GM19328 (cell line): ENCODE measurements around the gene VEGFC.

Source experiments
- ATAC-seq: cut with Tn5 transposase; IDR thresholded peaks from one replicate; pipeline ENCODE4 v1.9.1; 2021; ENCODE audit warnings: mild to moderate bottlenecking, moderate library complexity; ENCODE audit not compliant: unreplicated experiment

The VEGFC gene

DNA sequence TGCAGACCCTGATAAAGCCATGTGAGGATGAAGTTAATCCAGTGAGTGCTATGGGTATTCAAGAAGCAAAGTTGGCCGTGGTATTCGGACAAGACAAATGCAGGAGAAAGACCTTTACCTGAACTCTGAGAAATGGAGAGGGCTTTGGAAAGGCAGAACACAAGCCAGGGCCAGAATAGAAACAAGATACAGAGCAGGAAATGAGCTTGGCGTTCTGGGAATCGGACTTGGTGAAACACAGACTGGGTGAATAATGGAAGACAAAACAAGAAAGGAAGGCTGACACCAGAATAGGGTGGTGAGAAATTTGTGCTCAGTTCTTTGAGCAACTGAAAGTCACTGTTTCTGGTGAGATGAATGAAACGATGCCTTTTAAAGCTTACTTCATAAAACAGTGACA lies 83.3 kb downstream of the VEGFC start:
- ATAC-seq, result no peak

DNA sequence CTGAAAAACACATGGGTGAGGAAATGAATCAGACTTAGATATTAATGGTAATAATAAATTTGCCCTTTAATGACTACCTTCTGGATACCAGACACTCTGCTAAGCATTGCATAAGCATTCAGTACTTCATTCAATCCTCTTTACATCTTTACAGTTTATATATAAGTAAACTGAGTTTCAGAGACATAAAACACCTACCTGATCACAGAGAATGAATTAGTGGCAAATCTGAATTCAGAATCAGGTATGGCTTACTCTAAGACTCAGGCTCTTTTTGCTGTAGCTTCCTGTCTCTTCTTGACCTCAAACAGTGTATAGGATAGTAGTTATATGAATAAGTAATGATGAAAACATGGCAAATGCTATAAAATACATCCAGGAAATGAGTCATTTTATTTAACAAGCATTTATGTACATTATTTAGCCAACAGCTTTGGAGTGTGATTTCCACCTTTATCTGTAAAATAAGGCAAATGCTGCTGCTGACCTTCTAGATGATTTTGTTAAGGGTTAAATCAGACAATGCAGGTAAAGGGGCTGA lies 83.9 kb downstream of the VEGFC start:
- ATAC-seq, result no peak

DNA sequence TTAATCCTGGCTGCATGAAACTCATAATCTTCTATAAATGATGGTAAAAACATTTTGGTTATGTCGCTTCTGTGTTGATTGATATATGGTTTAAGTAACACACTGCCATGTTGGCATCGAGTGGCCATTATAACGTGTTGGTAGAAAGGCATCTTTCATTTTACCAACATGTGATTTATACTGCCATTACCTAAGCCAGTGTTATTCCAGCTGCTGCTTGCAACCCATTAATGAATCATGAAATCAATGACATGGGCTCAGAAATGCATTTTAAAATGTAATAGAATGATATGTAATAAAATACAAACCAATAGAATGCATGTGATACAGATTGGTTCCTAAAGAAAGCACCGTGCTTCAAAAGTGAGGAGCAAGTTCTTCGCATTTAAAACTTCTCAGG lies 102.0 kb downstream of the VEGFC start:
- ATAC-seq, result no peak

DNA sequence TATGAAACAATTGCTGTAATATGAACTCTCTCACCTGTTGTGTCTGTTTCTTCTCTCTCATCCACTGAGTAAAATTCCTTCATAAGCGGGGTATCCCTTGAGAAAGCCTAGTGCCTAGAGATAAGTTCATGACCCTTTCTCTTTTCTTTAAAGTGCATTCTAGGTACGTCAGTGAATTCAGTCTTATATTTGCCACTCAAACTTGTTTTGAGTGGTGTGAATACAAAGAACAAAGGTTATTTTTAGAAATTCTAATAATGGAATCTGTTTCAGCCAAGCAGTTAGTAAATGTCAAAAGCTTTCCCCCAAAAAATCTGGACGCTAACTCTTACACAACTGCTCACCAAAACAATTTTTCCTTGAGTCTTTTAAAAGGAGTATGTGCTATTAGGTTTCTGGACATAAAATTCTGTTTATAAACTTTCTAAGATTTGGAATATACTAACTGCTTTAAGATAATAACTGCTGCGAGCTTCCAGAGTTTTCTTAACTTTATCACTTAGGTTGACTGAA lies 112.0 kb downstream of the VEGFC start:
- ATAC-seq, result no peak

DNA sequence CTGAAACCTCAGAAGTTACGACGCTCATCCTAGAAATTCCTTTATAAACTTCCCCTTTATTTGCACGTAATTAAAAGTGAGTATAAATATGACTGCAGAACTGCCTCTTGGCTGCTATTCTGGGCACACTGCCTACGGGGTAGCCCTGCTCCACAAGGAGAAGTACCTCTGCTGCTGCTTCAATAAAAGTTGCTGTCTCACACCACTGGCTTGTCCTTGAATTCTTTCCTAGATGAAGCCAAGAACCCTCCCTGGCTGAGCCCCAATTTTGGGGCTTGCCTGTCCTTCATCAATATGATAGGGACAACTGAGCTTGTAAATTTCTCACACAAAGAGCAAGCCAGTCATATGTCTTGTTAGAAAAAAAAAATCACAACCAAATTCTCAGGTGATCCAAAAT lies 115.8 kb downstream of the VEGFC start:
- ATAC-seq, result no peak

DNA sequence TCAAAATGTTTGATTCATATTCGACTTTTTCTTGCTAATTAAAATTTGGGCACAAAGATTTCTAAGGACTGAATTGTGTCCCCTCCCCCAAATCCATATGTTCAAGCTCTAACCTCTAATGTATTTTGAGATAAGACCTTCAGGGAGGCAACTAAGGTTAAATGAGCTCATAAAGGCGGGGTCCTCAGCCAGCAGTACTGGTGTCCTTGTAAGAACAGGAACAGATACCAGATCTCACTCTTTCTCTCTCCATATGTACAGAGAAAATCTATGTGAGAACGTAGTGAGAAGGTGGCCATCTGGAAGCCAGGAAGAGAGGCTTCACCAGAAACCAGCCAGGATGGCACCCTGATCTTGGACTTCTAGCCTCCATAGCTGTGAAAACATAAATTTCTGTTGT lies 116.9 kb downstream of the VEGFC start:
- no peak for ATAC-seq

DNA sequence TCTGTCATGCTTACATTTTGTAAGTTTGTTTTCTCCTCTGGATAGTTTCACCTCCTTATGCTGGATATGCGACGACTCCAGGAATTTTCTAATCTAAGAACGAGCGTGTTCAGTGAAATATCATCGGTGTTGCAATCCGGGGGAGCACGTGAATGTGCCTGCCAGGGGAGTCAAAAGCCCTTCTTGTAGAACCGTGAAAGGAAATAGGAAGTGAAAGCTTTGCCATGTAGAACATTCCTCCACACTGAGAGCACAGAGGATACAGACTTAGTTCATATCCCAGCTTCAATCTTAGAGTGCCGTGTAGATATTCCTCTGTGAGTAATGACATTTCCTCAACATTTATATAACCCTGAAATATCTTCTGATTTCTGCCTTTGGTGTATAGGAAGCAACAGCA lies 121.2 kb downstream of the VEGFC start:
- no peak for ATAC-seq

DNA sequence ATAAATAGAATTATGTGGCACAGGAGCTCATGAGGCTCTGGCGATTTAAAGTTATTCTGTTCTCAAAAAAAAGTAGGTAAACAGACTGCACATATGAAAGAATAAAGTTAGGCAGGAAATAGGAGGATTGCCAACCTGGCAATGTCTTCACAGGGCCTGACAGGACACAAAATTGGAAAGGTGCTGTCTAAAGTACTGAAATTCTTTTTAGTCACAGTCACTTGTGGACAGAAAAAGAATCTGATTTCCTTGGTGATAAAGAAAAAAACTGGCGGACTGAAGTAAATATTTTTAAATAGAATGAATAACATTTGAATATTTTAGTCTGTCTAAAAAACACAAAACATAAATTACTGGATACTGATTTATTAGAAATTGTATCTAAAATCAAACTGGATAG lies 124.4 kb downstream of the VEGFC start:
- no peak for ATAC-seq

DNA sequence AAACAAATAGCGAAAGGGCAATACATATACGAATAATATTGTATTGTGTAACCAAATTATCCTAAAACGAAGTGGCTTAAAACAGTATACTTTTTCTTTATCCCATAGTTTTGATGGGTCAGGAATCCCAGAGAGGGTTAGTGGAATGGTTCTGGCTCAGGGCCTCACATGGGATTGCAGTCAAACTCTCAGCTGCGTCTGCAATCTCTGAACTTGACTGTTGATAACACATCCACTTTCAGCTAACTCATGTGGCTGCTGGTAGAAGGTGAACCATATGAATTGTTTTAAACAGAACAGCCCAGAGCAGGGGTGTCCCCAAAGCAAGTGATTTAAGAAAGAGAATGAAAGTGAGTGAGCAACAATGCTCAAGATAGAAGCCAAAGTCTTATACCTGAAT lies 127.8 kb downstream of the VEGFC start:
- ATAC-seq, result no peak

DNA sequence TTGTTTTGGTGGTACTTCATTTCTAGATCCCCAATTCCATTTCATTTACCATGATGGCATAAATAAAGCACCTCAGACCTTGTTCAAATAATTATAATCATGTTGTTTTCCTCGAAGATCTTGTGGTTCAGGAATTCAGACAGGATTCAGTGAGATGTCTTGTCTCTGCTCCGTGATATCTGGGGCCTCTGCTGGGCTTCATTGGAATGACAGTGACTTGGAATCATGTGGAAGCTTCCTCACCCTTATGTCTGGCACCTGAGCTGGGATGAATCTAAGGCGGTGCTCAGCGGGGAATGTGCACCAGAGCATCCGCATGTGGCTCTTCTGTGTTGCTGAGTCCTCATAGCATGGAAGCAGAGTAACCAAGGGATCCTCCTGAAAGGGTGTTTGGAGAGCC lies 132.2 kb downstream of the VEGFC start:
- ATAC-seq, result no peak

DNA sequence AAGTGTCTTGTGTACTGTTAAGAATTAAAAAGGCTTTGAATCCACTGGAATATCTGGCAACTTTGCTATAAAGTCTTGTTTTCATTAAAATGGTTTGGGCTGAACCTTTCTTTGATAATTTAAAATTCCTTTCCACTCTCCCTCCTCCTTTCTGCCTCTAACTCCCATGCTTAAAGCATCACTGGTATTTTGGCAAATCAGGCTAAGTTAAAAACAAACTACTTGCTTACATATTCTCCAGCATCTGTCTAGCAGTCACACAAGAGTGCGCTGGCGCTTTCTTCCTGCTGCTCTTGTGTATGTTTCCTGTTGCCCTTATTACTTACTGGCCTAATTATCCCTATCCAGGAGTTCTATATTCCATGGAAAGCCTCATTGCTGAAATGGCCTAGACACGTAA lies 136.6 kb downstream of the VEGFC start:
- ATAC-seq, result no peak

DNA sequence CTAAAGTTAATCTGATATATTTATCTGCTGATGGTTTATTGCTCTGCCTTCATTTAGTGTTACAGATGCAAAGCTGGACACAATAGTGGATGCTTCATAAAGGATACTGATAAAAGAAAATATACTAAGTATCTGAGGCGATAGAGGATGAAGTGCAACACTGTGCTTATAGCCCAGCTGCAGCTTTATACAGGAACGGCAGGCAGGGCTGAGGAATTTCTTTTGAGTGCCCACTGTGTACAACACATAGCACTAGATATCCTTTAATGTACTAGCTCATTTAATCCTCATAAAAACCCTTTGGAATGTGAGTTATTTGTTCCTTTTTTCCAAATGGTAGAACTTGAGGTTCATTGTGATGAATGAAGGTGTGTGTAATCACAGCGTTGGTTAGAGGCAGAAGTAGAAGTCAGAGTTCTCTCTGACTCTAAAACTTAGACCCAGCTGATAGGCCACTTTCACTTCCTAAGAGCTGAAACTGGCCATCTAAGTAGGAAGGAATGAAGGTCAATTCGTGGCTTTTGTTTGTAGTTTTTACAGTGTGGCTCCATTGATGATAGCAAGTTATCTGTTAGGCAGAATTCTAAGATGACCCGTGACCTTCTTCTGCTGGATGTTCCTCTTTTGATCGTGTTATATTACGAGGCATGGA lies 138.0 kb downstream of the VEGFC start:
- ATAC-seq, result no peak

DNA sequence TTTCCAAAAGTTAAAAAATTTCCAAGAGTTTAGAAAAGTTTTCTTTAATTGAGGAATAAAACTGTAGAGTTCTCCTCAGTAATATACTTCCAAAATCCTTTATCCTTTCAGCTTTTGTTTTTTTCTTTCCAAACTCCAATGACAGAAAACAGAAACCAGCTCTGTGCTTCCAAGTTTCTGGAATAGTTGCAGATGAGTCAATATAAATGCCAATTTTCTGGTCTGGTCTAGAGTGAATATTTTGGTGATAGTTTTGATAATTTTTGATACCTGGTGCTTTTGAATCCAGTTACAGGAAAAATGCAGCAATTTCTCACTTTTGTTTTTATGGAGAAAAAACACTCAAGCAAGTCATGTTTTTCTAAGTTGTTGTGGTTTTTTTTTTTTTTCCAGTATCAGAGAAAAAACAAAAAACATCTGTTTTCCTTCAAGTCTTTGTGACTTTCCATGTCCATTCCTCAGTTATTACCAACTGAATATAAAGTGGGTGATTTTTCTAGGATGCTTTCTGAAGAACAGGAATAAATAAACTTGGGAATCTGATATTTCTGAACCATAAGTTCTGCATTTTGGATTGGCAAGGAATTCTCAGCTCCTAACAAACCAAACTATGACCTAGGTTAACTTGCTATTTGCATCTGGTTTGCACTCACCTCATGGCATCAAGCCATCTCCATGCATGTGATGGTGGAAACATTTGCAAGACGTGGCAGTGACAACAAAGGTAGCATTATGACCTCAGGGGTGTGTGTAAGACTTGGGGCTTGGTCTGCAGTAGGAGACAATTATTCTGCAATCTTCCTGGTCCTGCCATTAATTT lies 139.1 kb downstream of the VEGFC start:
- no peak for ATAC-seq

DNA sequence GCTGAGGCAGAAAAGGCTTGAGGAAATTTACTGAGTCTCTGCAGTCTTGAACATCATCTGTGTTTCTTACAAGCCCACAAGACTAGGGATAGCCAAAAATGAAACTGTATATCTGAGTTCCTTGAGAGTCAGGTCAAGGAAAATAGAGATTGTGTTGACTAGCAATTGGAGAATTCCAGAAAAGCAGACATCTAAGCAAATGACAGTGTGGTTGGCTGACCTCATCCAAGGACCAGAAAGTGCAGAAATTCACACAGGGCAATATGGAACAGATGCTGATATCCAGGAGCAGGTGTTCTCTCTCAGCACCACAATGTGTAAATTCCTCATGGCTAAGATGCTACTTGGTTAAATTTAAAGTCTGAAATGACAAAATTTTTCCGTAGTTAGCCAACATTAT lies 146.4 kb downstream of the VEGFC start:
- ATAC-seq, result no peak

DNA sequence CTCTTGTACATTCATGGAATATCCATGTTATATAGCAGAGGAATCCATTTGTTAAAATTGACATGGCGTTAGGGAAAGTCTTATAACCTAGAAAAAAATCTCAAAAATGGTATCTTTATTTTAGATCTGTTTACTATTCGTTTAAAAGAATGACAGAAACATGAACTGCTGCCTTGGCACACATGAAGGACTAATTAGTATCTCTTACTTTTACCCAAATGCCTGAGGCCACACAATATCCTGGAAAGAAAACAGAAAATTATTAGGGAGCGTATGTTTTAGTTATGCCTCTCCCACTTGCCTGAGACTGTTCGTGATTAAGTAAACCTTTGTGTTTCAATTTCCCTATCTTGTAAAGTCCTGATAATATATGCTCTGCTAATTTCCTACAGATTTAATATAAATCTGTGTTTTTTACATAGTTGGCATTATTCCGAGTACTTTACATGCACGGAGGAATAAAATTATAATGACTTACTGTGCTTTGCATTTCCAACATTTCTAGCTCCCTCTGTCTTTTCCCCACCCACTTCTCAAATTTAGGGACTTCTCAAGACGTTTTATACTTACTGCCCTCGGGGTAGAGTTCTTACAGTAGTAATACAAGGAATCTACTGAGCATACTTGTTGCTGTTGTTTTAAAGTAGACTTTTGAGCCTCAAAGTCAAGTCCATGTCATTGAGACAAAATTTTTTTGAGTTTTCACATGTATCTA lies 147.3 kb downstream of the VEGFC start:
- ATAC-seq, result no peak

DNA sequence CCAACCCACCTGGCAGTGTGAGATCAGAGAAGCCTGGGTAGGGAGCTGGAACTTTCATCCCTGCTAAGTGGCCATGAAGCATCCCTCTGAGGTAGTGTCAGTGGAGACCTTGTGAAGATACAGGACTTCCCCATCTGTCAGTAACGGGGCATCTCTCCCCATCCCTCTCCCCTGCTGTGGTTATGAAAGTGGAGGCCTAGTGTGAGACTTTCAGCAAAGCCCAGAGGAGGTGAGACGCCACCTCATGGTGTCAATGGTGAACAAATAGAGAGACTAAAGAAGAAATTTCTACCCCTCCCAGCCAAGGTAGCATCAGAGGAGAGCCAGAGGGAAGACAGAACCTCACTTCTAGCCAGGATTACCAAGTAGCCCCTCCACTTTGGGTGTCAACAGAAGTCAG lies 150.2 kb downstream of the VEGFC start:
- ATAC-seq, result peak; percentile 52

DNA sequence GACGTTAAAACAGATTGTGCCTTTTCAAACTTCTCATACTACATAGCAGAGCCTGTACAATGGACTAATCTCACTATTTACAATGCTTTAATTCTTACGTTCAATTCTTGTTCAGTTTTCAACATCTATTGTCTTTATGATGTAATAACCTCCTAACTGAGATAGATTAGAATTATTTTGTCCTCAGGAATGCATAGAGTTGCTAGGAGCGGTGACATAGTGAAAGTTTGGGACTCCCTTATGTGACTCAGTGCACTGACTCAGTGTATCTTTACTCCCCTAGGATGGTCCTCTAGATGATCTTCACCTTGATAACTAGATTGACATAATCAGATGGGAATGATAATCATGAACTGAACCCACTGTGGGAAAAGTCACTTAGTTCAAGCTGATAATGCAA lies 151.5 kb downstream of the VEGFC start:
- no peak for ATAC-seq

DNA sequence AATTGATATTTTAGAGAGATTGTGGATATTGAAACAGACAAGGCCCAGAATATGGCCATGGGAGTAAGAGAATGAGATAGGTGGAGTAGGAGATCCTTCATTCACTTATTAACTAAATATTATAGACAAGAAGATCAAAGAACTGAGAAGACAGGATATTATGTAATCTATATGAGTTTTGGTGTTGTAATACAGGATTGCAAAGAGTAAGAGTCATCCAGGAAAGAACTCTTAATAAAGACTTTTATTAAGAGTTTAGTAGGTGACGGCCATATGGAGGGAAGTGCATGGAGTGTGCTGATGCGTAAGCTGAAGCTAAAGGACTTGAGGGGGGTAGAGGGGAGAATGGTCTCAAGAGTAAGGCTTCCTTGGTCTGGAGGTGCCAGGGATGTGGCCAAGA lies 153.7 kb downstream of the VEGFC start:
- no peak for ATAC-seq

DNA sequence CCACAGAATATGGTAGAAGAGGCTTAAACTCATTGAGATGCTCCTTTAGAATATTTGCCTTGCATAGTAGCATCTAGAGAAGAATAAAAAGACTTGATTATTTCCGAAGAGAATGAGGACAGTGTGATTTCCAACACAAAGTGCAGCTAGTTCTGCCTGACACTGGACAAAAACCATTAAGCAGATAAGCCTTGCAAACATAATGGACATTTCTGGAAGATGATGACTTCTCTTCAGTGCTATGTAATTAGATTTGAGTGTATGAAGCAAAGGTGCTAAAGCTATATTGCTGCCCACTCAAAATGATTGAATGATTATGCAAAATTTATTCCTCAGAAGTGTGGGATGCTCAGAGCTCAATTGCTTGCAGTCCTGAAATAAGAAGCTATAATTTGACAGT lies 156.4 kb downstream of the VEGFC start:
- no peak for ATAC-seq

DNA sequence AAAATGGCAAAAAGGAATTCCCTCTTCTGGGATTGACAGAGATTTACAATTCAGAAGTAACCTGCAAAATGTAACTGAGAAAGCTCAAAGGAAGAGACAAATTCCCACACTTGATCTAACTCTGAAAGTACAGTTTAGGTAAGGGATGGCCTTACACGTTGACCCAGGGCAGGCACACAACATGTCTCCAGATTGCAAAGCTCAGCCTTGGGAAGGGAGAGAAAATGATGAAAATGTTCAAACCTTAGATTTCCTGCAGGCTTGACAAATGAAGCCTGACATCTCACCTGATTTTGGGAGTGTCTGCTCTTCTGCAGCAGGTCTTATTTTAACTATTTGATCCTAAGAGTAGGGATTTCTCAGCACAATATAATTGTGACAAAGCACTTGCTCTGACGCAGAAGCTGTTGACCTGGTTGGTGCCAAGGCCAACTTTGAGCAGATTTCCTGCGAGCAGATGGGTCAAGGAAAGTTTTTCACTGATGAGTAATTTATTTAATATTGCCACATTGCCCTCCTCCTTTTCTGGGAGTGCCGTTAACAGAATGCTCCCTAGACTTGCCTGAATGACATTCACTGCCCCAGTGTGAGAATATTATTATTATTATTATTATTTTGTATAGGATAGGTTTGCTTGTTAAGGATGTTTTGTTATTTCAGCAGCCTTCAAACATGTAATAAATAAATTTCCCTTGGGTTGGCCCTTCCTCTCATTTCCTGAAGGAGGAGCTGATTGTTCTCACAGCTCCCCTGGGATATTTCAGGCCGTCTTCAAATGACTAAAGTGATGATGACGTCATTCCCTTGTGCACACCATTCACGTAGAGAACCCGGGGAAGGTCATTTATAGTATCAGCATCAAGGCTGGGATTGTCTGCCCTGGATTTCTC lies 157.1 kb downstream of the VEGFC start:
- no peak for ATAC-seq
